ENCODE measurements around the gene TSHZ1. TPM values are rescaled to one million over a fixed set of nuclear protein-coding genes. Genes with fewer than 3 reads are reported as not detected.

Gene TSHZ1
- total and polyA plus RNA-seq, 2 experiments from 2014 or later: 2.2 to 4.4 TPM

- Histone ChIP-seq H3K9me3 (ENCODE audit: low read depth) (no peaks in the 10 kb centered on the region), H3K4me3 (no peak overlapping the region), H4K20me1 (ENCODE audit: insufficient read depth) (no peaks in the 10 kb centered on the region), H3F3A (ENCODE audit: insufficient read depth) (no peaks in the 10 kb centered on the region), H3K4me2 (ENCODE audit: unreplicated experiment) (no peak overlapping the region), H3K27ac (no peak overlapping the region), H3K27me3 (replicated peaks; ENCODE audit: insufficient read depth) (no peaks in the 10 kb centered on the region), H3K9me2 (ENCODE audit: insufficient read depth) (no peaks in the 10 kb centered on the region), H3K79me2 (ENCODE audit: insufficient read depth) (no peaks in the 10 kb centered on the region), H2AFZ (no peak overlapping the region), H3K36me3 (ENCODE audit: low read depth) (no peaks in the 10 kb centered on the region), H3K4me1 (ENCODE audit: insufficient read depth) (no peaks in the 10 kb centered on the region), H3K9ac (no peak overlapping the region)
- no peak for TF ChIP-seq EZH2phosphoT487 (IDR thresholded peaks at IDR 0.05; ENCODE audit: insufficient read depth, low read depth)
- TF ChIP-seq EZH2 (IDR thresholded peaks at IDR 0.05; ENCODE audit: insufficient read depth, poor library complexity, severe bottlenecking): no peak
- in situ Hi-C loops (cut with MboI): no loop called here
- 83 to 84% methylated on average over 16 to 17 of the region's 17 CpGs for WGBS, 2 experiments (ENCODE audit: low coverage in 1 of 2, low lambda C conversion rate in 2 of 2, missing lambda C conversion rate in 2 of 2)
- no peak for DNase-seq
Observed at GRCh38 chr18:75317300-75317699, 106.7 kb downstream of the TSHZ1 start.

- 82 to 89% methylated on average over 11 of the region's 11 CpGs for WGBS, 2 experiments (ENCODE audit: low coverage in 1 of 2, low lambda C conversion rate in 2 of 2, missing lambda C conversion rate in 2 of 2)
- no peak overlapping the region for H3K9ac ChIP-seq
- no peak for TF ChIP-seq EZH2 (IDR thresholded peaks at IDR 0.05; ENCODE audit: insufficient read depth, poor library complexity, severe bottlenecking)
- TF ChIP-seq EZH2phosphoT487 (IDR thresholded peaks at IDR 0.05; ENCODE audit: insufficient read depth, low read depth): no peak
- no peaks in the 10 kb centered on the region for H3K9me3 ChIP-seq (ENCODE audit: low read depth)
- no peaks in the 10 kb centered on the region for H3K36me3 ChIP-seq (ENCODE audit: low read depth)
- no peaks in the 10 kb centered on the region for H3K4me1 ChIP-seq (ENCODE audit: insufficient read depth)
- H3K9me2 ChIP-seq (ENCODE audit: insufficient read depth): no peaks in the 10 kb centered on the region
- H3F3A ChIP-seq (ENCODE audit: insufficient read depth): no peaks in the 10 kb centered on the region
- no peaks in the 10 kb centered on the region for H4K20me1 ChIP-seq (ENCODE audit: insufficient read depth)
- no peak for DNase-seq
- in situ Hi-C loops (cut with MboI): no loop called here
- H3K4me3 ChIP-seq: no peak overlapping the region
- H3K79me2 ChIP-seq (ENCODE audit: insufficient read depth): no peaks in the 10 kb centered on the region
- H3K27me3 ChIP-seq (replicated peaks; ENCODE audit: insufficient read depth): no peaks in the 10 kb centered on the region
- no peak overlapping the region for H2AFZ ChIP-seq
- no peak overlapping the region for H3K4me2 ChIP-seq (ENCODE audit: unreplicated experiment)
- H3K27ac ChIP-seq: no peak overlapping the region
Observed at GRCh38 chr18:75317703-75318102, 107.1 kb downstream of the TSHZ1 start.

- H3F3A ChIP-seq (ENCODE audit: insufficient read depth): no peaks in the 10 kb centered on the region
- H3K9me3 ChIP-seq (ENCODE audit: low read depth): no peaks in the 10 kb centered on the region
- no peak for DNase-seq
- no peak overlapping the region for H3K4me2 ChIP-seq (ENCODE audit: unreplicated experiment)
- TF ChIP-seq EZH2 (IDR thresholded peaks at IDR 0.05; ENCODE audit: insufficient read depth, poor library complexity, severe bottlenecking): no peak
- TF ChIP-seq EZH2phosphoT487 (IDR thresholded peaks at IDR 0.05; ENCODE audit: insufficient read depth, low read depth): no peak
- no peak overlapping the region for H2AFZ ChIP-seq
- no peaks in the 10 kb centered on the region for H3K79me2 ChIP-seq (ENCODE audit: insufficient read depth)
- H3K36me3 ChIP-seq (ENCODE audit: low read depth): no peaks in the 10 kb centered on the region
- no peaks in the 10 kb centered on the region for H3K27me3 ChIP-seq (replicated peaks; ENCODE audit: insufficient read depth)
- H3K9ac ChIP-seq: no peak overlapping the region
- WGBS, 2 experiments (ENCODE audit: low coverage in 1 of 2, low lambda C conversion rate in 2 of 2, missing lambda C conversion rate in 2 of 2): 77 to 78% methylated on average over 9 of the region's 9 CpGs
- no peak overlapping the region for H3K4me3 ChIP-seq
- no peaks in the 10 kb centered on the region for H3K9me2 ChIP-seq (ENCODE audit: insufficient read depth)
- H3K4me1 ChIP-seq (ENCODE audit: insufficient read depth): no peaks in the 10 kb centered on the region
- no peak overlapping the region for H3K27ac ChIP-seq
- H4K20me1 ChIP-seq (ENCODE audit: insufficient read depth): no peaks in the 10 kb centered on the region
- in situ Hi-C loops (cut with MboI): no loop called here
Observed at GRCh38 chr18:75319905-75320304, 109.3 kb downstream of the TSHZ1 start.

- WGBS, 2 experiments (ENCODE audit: low coverage in 1 of 2, low lambda C conversion rate in 2 of 2, missing lambda C conversion rate in 2 of 2): 85 to 87% methylated on average over 9 of the region's 9 CpGs
- no peaks in the 10 kb centered on the region for H3K36me3 ChIP-seq (ENCODE audit: low read depth)
- no peaks in the 10 kb centered on the region for H3K9me3 ChIP-seq (ENCODE audit: low read depth)
- DNase-seq: no peak
- H3K4me1 ChIP-seq (ENCODE audit: insufficient read depth): no peaks in the 10 kb centered on the region
- no peaks in the 10 kb centered on the region for H3K9me2 ChIP-seq (ENCODE audit: insufficient read depth)
- H3K9ac ChIP-seq: no peak overlapping the region
- no peak overlapping the region for H3K27ac ChIP-seq
- TF ChIP-seq EZH2 (IDR thresholded peaks at IDR 0.05; ENCODE audit: insufficient read depth, poor library complexity, severe bottlenecking): no peak
- TF ChIP-seq EZH2phosphoT487 (IDR thresholded peaks at IDR 0.05; ENCODE audit: insufficient read depth, low read depth): no peak
- no peak overlapping the region for H3K4me3 ChIP-seq
- in situ Hi-C loops (cut with MboI): no loop called here
- H3K79me2 ChIP-seq (ENCODE audit: insufficient read depth): no peaks in the 10 kb centered on the region
- H3K27me3 ChIP-seq (replicated peaks; ENCODE audit: insufficient read depth): no peaks in the 10 kb centered on the region
- no peaks in the 10 kb centered on the region for H3F3A ChIP-seq (ENCODE audit: insufficient read depth)
- H2AFZ ChIP-seq: no peak overlapping the region
- no peaks in the 10 kb centered on the region for H4K20me1 ChIP-seq (ENCODE audit: insufficient read depth)
- H3K4me2 ChIP-seq (ENCODE audit: unreplicated experiment): no peak overlapping the region
Observed at GRCh38 chr18:75320506-75320905, 109.9 kb downstream of the TSHZ1 start.

- H3K9me3 ChIP-seq (ENCODE audit: low read depth): no peaks in the 10 kb centered on the region
- H3K9ac ChIP-seq: no peak overlapping the region
- H3K4me3 ChIP-seq: no peak overlapping the region
- in situ Hi-C loops (cut with MboI): no loop called here
- no peak overlapping the region for H3K27ac ChIP-seq
- WGBS, 2 experiments (ENCODE audit: low coverage in 1 of 2, low lambda C conversion rate in 2 of 2, missing lambda C conversion rate in 2 of 2): 68 to 70% methylated on average over 6 of the region's 6 CpGs
- no peaks in the 10 kb centered on the region for H3K9me2 ChIP-seq (ENCODE audit: insufficient read depth)
- no peaks in the 10 kb centered on the region for H3K4me1 ChIP-seq (ENCODE audit: insufficient read depth)
- no peaks in the 10 kb centered on the region for H3K27me3 ChIP-seq (replicated peaks; ENCODE audit: insufficient read depth)
- H4K20me1 ChIP-seq (ENCODE audit: insufficient read depth): no peaks in the 10 kb centered on the region
- H3F3A ChIP-seq (ENCODE audit: insufficient read depth): no peaks in the 10 kb centered on the region
- no peak overlapping the region for H2AFZ ChIP-seq
- TF ChIP-seq EZH2phosphoT487 (IDR thresholded peaks at IDR 0.05; ENCODE audit: insufficient read depth, low read depth) (no peak), EZH2 (IDR thresholded peaks at IDR 0.05; ENCODE audit: insufficient read depth, poor library complexity, severe bottlenecking) (no peak)
- H3K4me2 ChIP-seq (ENCODE audit: unreplicated experiment): no peak overlapping the region
- H3K79me2 ChIP-seq (ENCODE audit: insufficient read depth): no peaks in the 10 kb centered on the region
- DNase-seq: no peak
- no peaks in the 10 kb centered on the region for H3K36me3 ChIP-seq (ENCODE audit: low read depth)
Observed at GRCh38 chr18:75321431-75321830, 110.8 kb downstream of the TSHZ1 start.
